GDM1 (cell line): ENCODE data around the gene TTC7B.

Source experiments
- DNase-seq: peaks from one replicate; lab custom pipeline; 2025; lab: John Stamatoyannopoulos, UW

Gene TTC7B

GRCh38 chr14:90674716-90675115, 141.5 kb downstream of the TTC7B start:
- DNase-seq, result no peak

DNA sequence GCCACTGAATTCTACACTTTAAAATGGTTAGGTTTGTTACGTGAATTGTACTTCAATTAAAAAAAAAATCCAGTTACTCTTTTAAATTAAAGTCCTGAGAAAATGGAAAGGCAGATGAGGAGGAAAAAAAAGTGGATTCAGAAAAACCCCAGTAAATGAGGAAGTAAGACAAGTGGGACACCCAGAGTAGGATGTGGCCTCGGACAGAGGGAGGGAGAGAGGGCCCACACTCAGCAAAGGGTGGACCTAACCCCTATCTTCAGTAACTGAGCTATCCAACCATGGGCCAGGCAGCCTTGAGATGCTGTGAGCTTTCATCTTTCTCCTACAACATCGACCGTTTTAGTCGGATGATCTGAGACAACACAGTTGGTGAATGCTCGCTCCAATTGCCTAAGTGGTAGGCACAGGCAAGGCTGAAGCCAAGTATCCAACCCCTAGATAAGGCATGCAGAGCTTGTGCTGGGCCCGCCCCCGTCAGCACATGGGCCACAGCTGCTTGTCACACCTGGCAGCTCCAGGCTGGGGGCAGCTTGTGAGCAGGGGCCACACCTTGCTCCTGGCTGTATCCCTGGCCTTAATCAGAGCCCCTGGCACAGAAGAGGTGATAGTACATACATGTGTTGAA, 142.1 kb downstream of the TTC7B start:
- no peak for DNase-seq

- no peak for DNase-seq
These were observed 144.6 kb downstream of the TTC7B start for GRCh38 chr14:90671382-90672234.

GRCh38 chr14:90669731-90670130, 146.5 kb downstream of the TTC7B start:
- no peak for DNase-seq

DNA sequence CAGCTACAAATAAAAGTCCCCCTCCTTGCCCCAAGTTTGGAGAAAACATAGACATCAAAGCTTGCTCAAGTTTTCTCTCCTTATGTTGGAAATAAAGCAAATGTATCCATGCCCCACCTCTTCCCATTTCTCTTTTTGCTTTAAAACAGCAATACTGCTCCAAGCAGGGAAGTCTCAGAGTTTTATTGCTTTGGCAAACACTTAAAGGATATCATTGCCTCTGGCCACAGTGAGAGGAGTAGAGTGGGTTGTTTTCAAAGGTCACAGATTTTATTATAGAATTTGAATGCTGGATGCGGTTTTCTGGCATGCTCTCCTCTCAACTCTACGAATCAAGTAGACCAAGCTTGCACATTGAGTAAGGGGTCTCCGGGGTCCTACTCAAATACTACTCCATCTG, 149.7 kb downstream of the TTC7B start:
- no peak for DNase-seq

DNA sequence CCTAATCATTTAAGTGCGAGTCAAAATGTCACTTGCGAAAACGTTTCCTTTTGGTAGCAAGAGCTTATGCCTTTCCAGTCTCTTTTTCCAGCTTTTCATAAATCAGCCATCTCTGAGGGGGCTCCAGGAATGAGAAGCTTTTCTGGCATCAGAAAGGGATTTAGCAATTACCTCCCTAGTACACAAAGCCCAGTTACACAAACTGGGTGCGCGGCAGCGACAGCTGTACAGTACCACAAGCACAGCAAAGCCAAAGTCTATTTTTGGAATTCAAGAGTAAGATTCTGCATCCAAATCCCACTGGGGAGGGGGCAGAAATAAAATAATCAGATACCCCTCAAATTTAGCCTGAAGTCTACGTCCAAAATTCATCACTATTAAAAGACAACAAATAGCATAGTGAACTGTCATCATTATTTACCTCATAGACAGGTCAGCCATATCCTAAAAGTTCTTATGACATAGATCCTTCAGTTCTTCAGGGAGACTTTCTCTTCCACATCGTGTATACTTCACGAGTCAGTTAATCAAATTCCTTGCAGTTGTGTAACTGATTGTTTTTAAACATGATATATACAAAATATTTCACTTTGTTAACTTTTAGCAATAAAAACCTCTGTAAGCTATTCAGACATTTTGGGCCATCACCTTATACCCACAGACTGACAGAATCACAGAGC, 150.8 kb downstream of the TTC7B start:
- DNase-seq, result no peak

DNA sequence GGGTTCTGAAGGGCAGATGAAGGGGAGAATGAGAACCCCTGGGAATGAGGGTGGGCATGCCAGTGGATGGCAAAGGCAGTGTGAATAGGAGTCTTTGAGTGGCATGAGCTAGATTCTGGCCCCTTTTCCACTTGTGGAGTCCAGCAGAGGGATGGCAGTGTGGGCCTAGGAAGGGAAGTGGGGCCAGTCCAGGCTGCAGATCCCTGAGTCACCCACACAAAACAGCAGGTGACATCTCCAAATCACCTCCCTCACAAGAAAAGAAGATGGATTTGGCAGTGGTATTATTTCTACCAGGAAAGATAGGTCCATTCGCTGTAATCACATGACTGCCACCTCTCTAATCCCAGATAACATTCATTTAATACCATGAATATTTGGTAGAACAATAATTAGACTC, 151.3 kb downstream of the TTC7B start:
- DNase-seq, result no peak

DNA sequence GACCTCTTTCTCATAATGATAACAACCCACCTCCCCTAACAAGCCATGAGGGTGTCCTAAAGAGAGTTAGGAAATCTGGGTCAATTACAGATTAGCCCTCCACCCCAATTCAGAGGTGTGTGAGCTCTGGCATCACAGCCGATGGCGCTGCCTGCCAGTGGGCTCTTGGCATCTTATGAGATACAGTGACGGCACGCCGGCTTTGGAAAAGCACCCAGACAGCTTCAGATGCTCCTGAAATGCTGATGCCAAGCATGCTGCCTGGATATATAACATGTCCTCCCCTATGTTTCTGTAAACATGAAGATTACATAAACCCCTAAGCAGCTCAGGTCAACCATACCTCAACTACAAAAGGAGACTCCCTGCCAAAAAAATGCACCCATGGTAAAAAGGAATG, 152.6 kb downstream of the TTC7B start:
- DNase-seq, result no peak

DNA sequence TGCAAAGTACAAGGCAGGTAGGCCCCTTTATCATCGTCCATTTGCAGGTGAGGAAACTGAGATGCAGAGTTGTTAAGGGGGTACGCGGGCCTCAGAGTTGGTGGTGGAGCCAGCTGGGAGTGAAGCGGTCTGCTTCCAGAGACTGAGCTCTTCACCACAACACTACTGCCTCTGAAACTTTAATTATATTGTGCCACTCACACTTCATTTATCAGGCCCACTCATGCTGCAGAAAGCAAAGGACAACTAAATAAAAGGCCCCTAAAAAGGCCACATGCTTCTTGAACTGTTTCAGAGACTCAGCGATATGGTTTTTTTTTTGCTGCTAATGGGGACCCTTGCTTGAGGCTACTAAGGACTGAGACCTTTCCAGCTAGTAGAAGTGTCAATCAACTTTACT, 153.1 kb downstream of the TTC7B start:
- no peak for DNase-seq

GRCh38 chr14:90661866-90662265, 154.4 kb downstream of the TTC7B start:
- no peak for DNase-seq

DNA sequence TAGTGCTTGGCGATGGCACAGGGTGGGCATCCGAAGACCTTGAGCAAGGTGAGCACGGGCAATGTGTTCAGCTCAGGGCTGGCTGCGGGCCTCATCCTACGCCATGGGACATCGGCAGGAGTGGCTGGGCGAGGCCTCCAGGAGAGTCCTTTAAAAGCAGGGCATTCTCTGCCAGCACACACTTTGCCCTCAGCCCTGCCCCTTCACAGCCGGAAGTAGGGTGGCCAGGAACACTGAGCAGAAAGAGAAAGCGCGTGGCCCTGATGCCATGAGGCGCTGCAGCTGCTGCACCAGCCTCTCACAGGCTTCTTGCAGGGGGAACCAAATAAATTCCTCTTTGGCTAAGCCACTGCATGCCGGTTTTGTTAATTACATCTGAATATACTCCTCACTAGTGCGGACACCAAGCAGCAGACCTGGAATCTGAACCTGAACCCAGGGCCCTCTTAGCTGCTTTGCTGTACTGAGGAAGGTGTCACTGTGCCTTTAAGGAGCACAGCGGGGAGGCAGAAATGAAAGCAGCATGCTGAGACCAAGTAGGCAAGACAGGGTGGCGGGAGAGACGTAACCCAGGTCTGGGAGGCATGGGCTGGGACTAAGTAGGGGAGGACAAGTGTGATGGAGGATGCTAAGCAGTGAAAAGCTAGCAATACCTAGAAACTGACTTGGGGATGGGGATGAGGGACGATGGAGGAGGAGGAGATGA, 155.2 kb downstream of the TTC7B start:
- no peak for DNase-seq

- no peak for DNase-seq
These were observed 157.1 kb downstream of the TTC7B start for GRCh38 chr14:90659156-90659555.

GRCh38 chr14:90658541-90658967, 157.7 kb downstream of the TTC7B start:
- DNase-seq, result peak; percentile 62

DNA sequence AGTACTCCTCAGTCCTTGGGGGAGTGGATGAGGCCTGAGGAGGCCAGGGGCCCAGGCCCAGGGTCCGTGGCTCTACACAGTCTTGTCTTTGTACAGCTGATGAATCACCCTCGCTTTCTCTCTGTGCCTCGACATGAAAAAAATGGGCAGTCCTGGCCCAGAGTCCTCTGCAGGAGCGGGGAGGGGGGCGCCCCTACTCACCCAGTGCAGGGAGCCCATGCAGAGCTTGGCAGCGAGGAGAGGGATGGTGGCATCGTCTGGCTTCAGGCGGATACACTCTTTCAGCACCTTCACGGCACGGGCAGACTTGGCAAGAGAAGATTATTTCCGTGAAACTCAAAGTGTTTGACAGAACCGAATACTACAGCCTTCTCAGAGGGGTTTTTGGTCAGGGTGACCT, 159.3 kb downstream of the TTC7B start:
- no peak for DNase-seq

GRCh38 chr14:90655829-90656228, 160.4 kb downstream of the TTC7B start:
- no peak for DNase-seq

- no peak for DNase-seq
These were observed 161.4 kb downstream of the TTC7B start for GRCh38 chr14:90654831-90655276.

- no peak for DNase-seq
These were observed 163.6 kb downstream of the TTC7B start for GRCh38 chr14:90652626-90653025.

DNA sequence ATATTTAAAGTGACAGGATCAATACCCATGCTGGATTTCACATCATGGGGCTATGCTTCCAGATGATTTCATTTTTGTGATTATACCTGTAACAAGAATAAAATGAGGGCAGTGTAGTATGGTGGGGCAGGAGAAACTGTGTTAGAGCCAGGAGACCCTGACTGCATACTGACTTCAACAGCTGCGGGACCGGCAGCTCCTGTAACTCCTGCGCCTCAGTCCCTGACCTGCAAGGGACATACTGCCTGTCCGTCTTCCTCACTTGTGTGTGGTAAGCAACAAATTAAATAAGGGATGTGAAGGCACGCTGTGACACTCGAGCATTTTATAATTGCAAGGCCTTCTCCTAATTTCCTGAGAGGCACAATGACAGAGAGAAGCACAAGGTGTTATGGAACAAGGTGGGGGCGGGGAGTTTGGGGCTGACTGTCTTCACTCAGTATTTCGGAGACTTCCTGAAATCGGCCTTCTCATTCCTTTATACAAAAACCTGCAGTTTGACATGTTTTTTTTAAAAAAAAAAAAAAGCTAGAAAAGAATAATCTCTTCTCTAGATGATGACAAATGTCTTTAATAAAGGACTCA, 164.2 kb downstream of the TTC7B start:
- DNase-seq, result no peak

DNA sequence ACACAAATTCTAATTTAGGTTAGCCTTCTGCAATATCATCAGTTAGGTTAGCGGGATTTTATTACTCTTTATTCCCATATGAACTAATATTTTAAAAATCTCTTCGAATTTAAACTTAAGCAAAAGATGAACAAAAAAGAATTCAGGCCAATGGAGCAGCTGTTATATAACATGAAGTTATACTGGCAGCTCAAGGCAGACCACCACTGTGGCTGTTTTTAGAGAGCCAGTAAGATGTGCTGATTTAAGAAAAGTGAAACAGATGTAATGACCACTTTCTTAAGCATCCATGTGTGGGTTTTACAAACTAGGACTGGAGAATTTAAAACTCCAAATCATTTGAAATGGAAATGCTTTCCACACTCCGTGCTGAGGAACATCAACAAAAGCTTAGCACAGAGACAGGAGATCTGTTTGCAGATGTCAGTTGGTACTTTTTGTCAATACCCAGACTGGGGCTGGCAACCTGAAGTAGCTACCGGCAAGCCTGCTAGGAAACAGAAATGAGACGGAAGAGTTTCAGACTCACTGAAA, 164.9 kb downstream of the TTC7B start:
- DNase-seq, result no peak

DNA sequence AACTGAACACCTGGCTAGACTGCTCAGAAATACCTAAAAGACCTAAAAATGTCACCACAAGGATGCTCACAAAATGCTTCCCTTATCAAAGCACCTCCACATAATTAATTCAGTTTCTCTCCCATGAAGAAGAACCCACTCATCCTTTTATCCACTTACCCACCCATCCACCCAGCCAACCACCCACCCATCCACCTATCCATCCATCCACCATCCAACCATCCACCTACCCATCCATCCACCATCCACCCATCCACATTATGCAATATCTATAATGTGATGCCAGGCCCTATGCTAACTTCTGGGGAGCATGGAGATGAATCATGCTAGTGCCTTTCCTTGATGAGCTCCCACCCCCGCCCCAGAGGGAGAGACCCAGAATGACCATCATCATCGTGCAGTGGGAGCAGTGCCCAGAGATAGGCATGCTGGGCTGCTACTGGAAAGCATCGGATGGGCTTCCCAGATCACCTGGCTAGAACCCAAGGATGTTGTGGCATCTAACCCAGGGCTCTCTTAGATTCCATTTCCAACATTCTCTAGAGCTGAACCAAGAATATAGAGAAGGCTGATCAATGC, 166.6 kb downstream of the TTC7B start:
- DNase-seq, result no peak

GRCh38 chr14:90649083-90649482, 167.1 kb downstream of the TTC7B start:
- DNase-seq, result no peak
